Parathyroid adenoma (tissue), 2 donors: ENCODE measurements around the gene RNF10.

Experiments used
- H2AFZ ChIP-seq: fragments of 300-600 bp; sonication (generic); one replicate; pipeline ENCODE4 v1.7.0; 2017; ENCODE audit warnings: antibody characterized with exemption, mild to moderate bottlenecking
- H3K27ac ChIP-seq: fragments of 300-600 bp; sonication (generic); one replicate; pipeline ENCODE4 v1.7.0; 2017
- H3K27me3 ChIP-seq: fragments of 300-600 bp; sonication (generic); one replicate; pipeline ENCODE4 v1.7.0; 2017; ENCODE audit warnings: low read length; ENCODE audit not compliant: control insufficient read depth, insufficient read depth
- H3K36me3 ChIP-seq: fragments of 300-600 bp; sonication (generic); one replicate; pipeline ENCODE4 v1.7.0; 2017; ENCODE audit warnings: low read length; ENCODE audit not compliant: control insufficient read depth, insufficient read depth
- H3K4me1 ChIP-seq: fragments of 300-600 bp; sonication (generic); one replicate; pipeline ENCODE4 v1.7.0; 2017; ENCODE audit warnings: control low read depth
- H3K4me2 ChIP-seq: fragments of 300-600 bp; sonication (generic); one replicate; pipeline ENCODE4 v1.7.0; 2017; ENCODE audit warnings: low read length
- H3K4me3 ChIP-seq: fragments of 300-600 bp; sonication (generic); one replicate; pipeline ENCODE4 v1.7.0; 2017; ENCODE audit warnings: low read depth, low read length
- H3K79me2 ChIP-seq: fragments of 300-600 bp; sonication (generic); one replicate; pipeline ENCODE4 v1.7.0; 2017; ENCODE audit warnings: control low read depth
- H3K9ac ChIP-seq: fragments of 300-600 bp; sonication (generic); one replicate; pipeline ENCODE4 v1.7.0; 2017; ENCODE audit warnings: mild to moderate bottlenecking
- H3K9me3 ChIP-seq: fragments of 300-600 bp; sonication (generic); one replicate; pipeline ENCODE4 v1.7.0; 2017; ENCODE audit warnings: low read length; ENCODE audit not compliant: control insufficient read depth
- CTCF ChIP-seq: fragments of 300-600 bp; sonication (generic); IDR thresholded peaks from one replicate; pipeline ENCODE4 v1.7.0; 2017; ENCODE audit warnings: antibody characterized with exemption, mild to moderate bottlenecking
- donor health status: primary hyperparathyroidism.

The RNF10 gene

GRCh38 chr12:120586860-120587259 lies 52.7 kb downstream of the RNF10 start:
- no peak for TF ChIP-seq CTCF
- Histone ChIP-seq H3K4me3 (no peak overlapping the region), H3K27ac (no peak overlapping the region), H3K36me3 (no peaks in the 10 kb centered on the region), H3K9me3 (no peaks in the 10 kb centered on the region), H3K4me2 (no peak overlapping the region), H2AFZ (no peak overlapping the region), H3K9ac (no peak overlapping the region), H3K79me2 (no peaks in the 10 kb centered on the region), H3K27me3 (no peaks in the 10 kb centered on the region), H3K4me1 (no peaks in the 10 kb centered on the region)

GRCh38 chr12:120588371-120588770 lies 54.2 kb downstream of the RNF10 start:
- Histone ChIP-seq H3K79me2 (no peaks in the 10 kb centered on the region), H3K4me2 (no peak overlapping the region), H3K27me3 (no peaks in the 10 kb centered on the region), H3K36me3 (no peaks in the 10 kb centered on the region), H2AFZ (no peak overlapping the region), H3K4me1 (no peaks in the 10 kb centered on the region), H3K9me3 (no peaks in the 10 kb centered on the region), H3K27ac (no peak overlapping the region), H3K4me3 (no peak overlapping the region), H3K9ac (no peak overlapping the region)
- TF ChIP-seq CTCF, result no peak

GRCh38 chr12:120588948-120589930 lies 55.1 kb downstream of the RNF10 start:
- Histone ChIP-seq H3K36me3 (no peaks in the 10 kb centered on the region), H3K27me3 (no peaks in the 10 kb centered on the region), H3K4me3 (no peak overlapping the region), H2AFZ (no peak overlapping the region), H3K27ac (no peak overlapping the region), H3K9me3 (no peaks in the 10 kb centered on the region), H3K9ac (no peak overlapping the region), H3K4me2 (no peak overlapping the region), H3K79me2 (no peaks in the 10 kb centered on the region), H3K4me1 (no peaks in the 10 kb centered on the region)
- TF ChIP-seq CTCF, result no peak

- H3K27ac ChIP-seq, result no peak overlapping the region
- no peak overlapping the region for H3K9ac ChIP-seq
- no peaks in the 10 kb centered on the region for H3K79me2 ChIP-seq
- no peaks in the 10 kb centered on the region for H3K36me3 ChIP-seq
- H3K4me3 ChIP-seq, result no peak overlapping the region
- H3K9me3 ChIP-seq, result no peaks in the 10 kb centered on the region
- H3K4me2 ChIP-seq, result no peak overlapping the region
- TF ChIP-seq CTCF, result no peak
- H3K4me1 ChIP-seq, result no peaks in the 10 kb centered on the region
- H3K27me3 ChIP-seq, result no peaks in the 10 kb centered on the region
- no peak overlapping the region for H2AFZ ChIP-seq
Measured at GRCh38 chr12:120590741-120591407, 56.7 kb downstream of the RNF10 start.
